GM21390 (cell line): ENCODE results near the gene KCNK15.

Experiments
- ATAC-seq: cut with Tn5 transposase; IDR thresholded peaks from one replicate; pipeline ENCODE4 v1.9.1; 2021; ENCODE audit not compliant: unreplicated experiment

KCNK15 gene

GRCh38 chr20:44715499-44716308 is 30.0 kb upstream of the KCNK15 start:
- no peak for ATAC-seq

GRCh38 chr20:44716309-44717106 is 29.2 kb upstream of the KCNK15 start:
- ATAC-seq = no peak

- ATAC-seq = no peak
Measured at GRCh38 chr20:44717986-44718385, 27.7 kb upstream of the KCNK15 start.

GRCh38 chr20:44719841-44720240 is 25.8 kb upstream of the KCNK15 start:
- no peak for ATAC-seq

- no peak for ATAC-seq
Measured at GRCh38 chr20:44720621-44720996, 25.1 kb upstream of the KCNK15 start.

GRCh38 chr20:44720997-44721784 is 24.5 kb upstream of the KCNK15 start:
- ATAC-seq = no peak

GRCh38 chr20:44721785-44722054 is 23.9 kb upstream of the KCNK15 start:
- no peak for ATAC-seq

- ATAC-seq = no peak
Measured at GRCh38 chr20:44722990-44723389, 22.7 kb upstream of the KCNK15 start.

GRCh38 chr20:44723391-44723790 is 22.3 kb upstream of the KCNK15 start:
- no peak for ATAC-seq

GRCh38 chr20:44723798-44724362 is 21.8 kb upstream of the KCNK15 start:
- no peak for ATAC-seq

GRCh38 chr20:44724423-44725091 is 21.1 kb upstream of the KCNK15 start:
- no peak for ATAC-seq

- no peak for ATAC-seq
Measured at GRCh38 chr20:44725837-44726236, 19.8 kb upstream of the KCNK15 start.

GRCh38 chr20:44727039-44727438 is 18.6 kb upstream of the KCNK15 start:
- ATAC-seq = no peak

- no peak for ATAC-seq
Measured at GRCh38 chr20:44727651-44728050, 18.0 kb upstream of the KCNK15 start.

GRCh38 chr20:44728801-44729443 is 16.7 kb upstream of the KCNK15 start:
- ATAC-seq = no peak

- no peak for ATAC-seq
Measured at GRCh38 chr20:44730441-44730840, 15.2 kb upstream of the KCNK15 start.

GRCh38 chr20:44731657-44732056 is 14.0 kb upstream of the KCNK15 start:
- no peak for ATAC-seq

- no peak for ATAC-seq
Measured at GRCh38 chr20:44732327-44732726, 13.3 kb upstream of the KCNK15 start.

GRCh38 chr20:44733341-44734069 is 12.2 kb upstream of the KCNK15 start:
- no peak for ATAC-seq

GRCh38 chr20:44734938-44735337 is 10.7 kb upstream of the KCNK15 start:
- ATAC-seq = no peak
